SK-N-SH (cell line): Measurements from ENCODE around the gene GNA14.

Experiments used
- NRF1 ChIP-seq: IDR thresholded peaks from 2 replicates; pipeline ENCODE4 v1.6.1; 2012; ENCODE audit warnings: low read depth, mild to moderate bottlenecking, low read length
- RXRA ChIP-seq: IDR thresholded peaks from 2 replicates; pipeline ENCODE4 v1.4.0; 2012; ENCODE audit warnings: low read depth, mild to moderate bottlenecking, borderline replicate concordance
- TF ChIP-seq, protein P1 (sequence below): fragments of 200-600 bp; sonication (generic); IDR thresholded peaks from 2 replicates; pipeline ENCODE4 v1.6.1; 2017; ENCODE audit warnings: antibody characterized with exemption, mild to moderate bottlenecking, moderate library complexity
- TF ChIP-seq, protein P2 (sequence below): IDR thresholded peaks from 2 replicates; pipeline ENCODE4 v1.6.1; 2012; ENCODE audit warnings: mild to moderate bottlenecking, low read depth, low read length, moderate library complexity
- TF ChIP-seq, protein P3 (sequence below): fragments of 150-350 bp; IDR thresholded peaks from 2 replicates; pipeline ENCODE4 v1.6.1; 2016; ENCODE audit warnings: mild to moderate bottlenecking, low read depth, low read length

DNA sequence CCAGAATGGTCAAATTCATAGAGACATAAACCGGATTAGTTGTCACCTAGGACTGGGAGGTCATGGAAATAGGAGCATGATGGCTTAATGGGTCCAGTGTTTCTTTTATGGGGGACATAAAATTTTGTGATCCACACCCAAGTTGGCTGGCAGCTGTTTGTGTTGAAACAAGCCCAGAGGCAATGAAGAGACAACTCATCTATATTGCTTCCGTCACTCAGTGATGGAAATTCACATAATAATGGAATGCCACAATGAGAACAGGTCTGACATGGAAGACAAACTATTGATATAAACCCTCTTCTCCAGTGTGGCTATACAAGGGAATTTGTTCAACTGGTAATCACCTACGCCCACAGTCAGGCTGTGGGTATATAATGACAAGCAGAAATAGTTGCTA, 173.2 kb downstream of the GNA14 start:
- TF ChIP-seq, protein P1, sequence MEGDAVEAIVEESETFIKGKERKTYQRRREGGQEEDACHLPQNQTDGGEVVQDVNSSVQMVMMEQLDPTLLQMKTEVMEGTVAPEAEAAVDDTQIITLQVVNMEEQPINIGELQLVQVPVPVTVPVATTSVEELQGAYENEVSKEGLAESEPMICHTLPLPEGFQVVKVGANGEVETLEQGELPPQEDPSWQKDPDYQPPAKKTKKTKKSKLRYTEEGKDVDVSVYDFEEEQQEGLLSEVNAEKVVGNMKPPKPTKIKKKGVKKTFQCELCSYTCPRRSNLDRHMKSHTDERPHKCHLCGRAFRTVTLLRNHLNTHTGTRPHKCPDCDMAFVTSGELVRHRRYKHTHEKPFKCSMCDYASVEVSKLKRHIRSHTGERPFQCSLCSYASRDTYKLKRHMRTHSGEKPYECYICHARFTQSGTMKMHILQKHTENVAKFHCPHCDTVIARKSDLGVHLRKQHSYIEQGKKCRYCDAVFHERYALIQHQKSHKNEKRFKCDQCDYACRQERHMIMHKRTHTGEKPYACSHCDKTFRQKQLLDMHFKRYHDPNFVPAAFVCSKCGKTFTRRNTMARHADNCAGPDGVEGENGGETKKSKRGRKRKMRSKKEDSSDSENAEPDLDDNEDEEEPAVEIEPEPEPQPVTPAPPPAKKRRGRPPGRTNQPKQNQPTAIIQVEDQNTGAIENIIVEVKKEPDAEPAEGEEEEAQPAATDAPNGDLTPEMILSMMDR: no peak
- TF ChIP-seq, protein P2, sequence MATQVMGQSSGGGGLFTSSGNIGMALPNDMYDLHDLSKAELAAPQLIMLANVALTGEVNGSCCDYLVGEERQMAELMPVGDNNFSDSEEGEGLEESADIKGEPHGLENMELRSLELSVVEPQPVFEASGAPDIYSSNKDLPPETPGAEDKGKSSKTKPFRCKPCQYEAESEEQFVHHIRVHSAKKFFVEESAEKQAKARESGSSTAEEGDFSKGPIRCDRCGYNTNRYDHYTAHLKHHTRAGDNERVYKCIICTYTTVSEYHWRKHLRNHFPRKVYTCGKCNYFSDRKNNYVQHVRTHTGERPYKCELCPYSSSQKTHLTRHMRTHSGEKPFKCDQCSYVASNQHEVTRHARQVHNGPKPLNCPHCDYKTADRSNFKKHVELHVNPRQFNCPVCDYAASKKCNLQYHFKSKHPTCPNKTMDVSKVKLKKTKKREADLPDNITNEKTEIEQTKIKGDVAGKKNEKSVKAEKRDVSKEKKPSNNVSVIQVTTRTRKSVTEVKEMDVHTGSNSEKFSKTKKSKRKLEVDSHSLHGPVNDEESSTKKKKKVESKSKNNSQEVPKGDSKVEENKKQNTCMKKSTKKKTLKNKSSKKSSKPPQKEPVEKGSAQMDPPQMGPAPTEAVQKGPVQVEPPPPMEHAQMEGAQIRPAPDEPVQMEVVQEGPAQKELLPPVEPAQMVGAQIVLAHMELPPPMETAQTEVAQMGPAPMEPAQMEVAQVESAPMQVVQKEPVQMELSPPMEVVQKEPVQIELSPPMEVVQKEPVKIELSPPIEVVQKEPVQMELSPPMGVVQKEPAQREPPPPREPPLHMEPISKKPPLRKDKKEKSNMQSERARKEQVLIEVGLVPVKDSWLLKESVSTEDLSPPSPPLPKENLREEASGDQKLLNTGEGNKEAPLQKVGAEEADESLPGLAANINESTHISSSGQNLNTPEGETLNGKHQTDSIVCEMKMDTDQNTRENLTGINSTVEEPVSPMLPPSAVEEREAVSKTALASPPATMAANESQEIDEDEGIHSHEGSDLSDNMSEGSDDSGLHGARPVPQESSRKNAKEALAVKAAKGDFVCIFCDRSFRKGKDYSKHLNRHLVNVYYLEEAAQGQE: no peak
- TF ChIP-seq RXRA: no peak
- no peak for TF ChIP-seq NRF1
- TF ChIP-seq, protein P3, sequence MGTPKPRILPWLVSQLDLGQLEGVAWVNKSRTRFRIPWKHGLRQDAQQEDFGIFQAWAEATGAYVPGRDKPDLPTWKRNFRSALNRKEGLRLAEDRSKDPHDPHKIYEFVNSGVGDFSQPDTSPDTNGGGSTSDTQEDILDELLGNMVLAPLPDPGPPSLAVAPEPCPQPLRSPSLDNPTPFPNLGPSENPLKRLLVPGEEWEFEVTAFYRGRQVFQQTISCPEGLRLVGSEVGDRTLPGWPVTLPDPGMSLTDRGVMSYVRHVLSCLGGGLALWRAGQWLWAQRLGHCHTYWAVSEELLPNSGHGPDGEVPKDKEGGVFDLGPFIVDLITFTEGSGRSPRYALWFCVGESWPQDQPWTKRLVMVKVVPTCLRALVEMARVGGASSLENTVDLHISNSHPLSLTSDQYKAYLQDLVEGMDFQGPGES: no peak
